Measurements from ENCODE around the gene NDUFS3. TPM values are rescaled to one million over a fixed set of nuclear protein-coding genes. Genes with fewer than 3 reads are reported as not detected.

The NDUFS3 gene
- total RNA-seq, 1 experiment from 2014 or later: 119 TPM

GRCh38 chr11:47628026-47628425 lies 49.2 kb downstream of the NDUFS3 start:
- DNase-seq: no peak
- ChIA-PET POLR2A (ENCODE audit: unreplicated experiment) (interaction anchor here (0.8 kb wide), 1 partner anchor 62 kb away, joined by 6 read pairs; no protein-coding TSS in a partner anchor), CTCF (no interaction called here)

GRCh38 chr11:47631473-47631872 lies 52.6 kb downstream of the NDUFS3 start:
- no peak for TF ChIP-seq CTCF (conservative IDR thresholded peaks at IDR 0.05)
- no peak for TF ChIP-seq EZH2 (IDR thresholded peaks at IDR 0.05; ENCODE audit: low read depth)
- no peaks in the 10 kb centered on the region for H3K4me1 ChIP-seq (replicated peaks; ENCODE audit: insufficient read depth)
- H3K27me3 ChIP-seq (ENCODE audit: insufficient read depth, low read depth): no peaks in the 10 kb centered on the region
- H2AFZ ChIP-seq: no peak overlapping the region
- no peak overlapping the region for H3K4me2 ChIP-seq
- POLR2A ChIA-PET (ENCODE audit: unreplicated experiment): no interaction called here
- H3K36me3 ChIP-seq (ENCODE audit: low read depth): peaks cover 28% of the 10 kb centered on the region
- no peaks in the 10 kb centered on the region for H3K79me2 ChIP-seq (ENCODE audit: low read depth)
- intact Hi-C loops (cut with micrococcal nuclease; ENCODE audit: unreplicated experiment): no loop called here
- no peak overlapping the region for H3K27ac ChIP-seq
- no peaks in the 10 kb centered on the region; the same call in 1 of the 2 replicates for H3F3A ChIP-seq (ENCODE audit: insufficient read depth, low read depth)
- no TSS peak for BruUV-seq (replicated peaks)
- H3K4me3 ChIP-seq: no peak overlapping the region
- H3K9me2 ChIP-seq (ENCODE audit: insufficient read depth): no peaks in the 10 kb centered on the region
- no peak for DNase-seq
- no peaks in the 10 kb centered on the region for H3K9me3 ChIP-seq (ENCODE audit: insufficient read depth, low read depth)
- CTCF ChIA-PET: no interaction called here
- H4K20me1 ChIP-seq (ENCODE audit: insufficient read depth): no peaks in the 10 kb centered on the region

More at GRCh38 chr11:47628026-47628425, 49.2 kb downstream of the NDUFS3 start:
- Histone ChIP-seq H3K4me1 (replicated peaks; ENCODE audit: insufficient read depth) (no peaks in the 10 kb centered on the region), H3K36me3 (ENCODE audit: low read depth) (peaks cover 19% of the 10 kb centered on the region), H3K27me3 (ENCODE audit: insufficient read depth, low read depth) (no peaks in the 10 kb centered on the region), H4K20me1 (ENCODE audit: insufficient read depth) (no peaks in the 10 kb centered on the region), H3F3A (ENCODE audit: insufficient read depth, low read depth) (peaks cover 3% of the 10 kb centered on the region; the same call in 1 of the 2 replicates), H3K9me2 (ENCODE audit: insufficient read depth) (no peaks in the 10 kb centered on the region), H3K4me2 (no peak overlapping the region), H3K79me2 (ENCODE audit: low read depth) (no peaks in the 10 kb centered on the region), H3K27ac (no peak overlapping the region), H3K9me3 (ENCODE audit: insufficient read depth, low read depth) (no peaks in the 10 kb centered on the region), H2AFZ (no peak overlapping the region), H3K4me3 (no peak overlapping the region)
- intact Hi-C loops (cut with micrococcal nuclease; ENCODE audit: unreplicated experiment): no loop called here
- TF ChIP-seq EZH2 (IDR thresholded peaks at IDR 0.05; ENCODE audit: low read depth) (no peak), CTCF (conservative IDR thresholded peaks at IDR 0.05) (no peak)
- no TSS peak for BruUV-seq (replicated peaks)

Other genes with a start within 250 kb of the NDUFS3 start
- not detected in 2 replicates for gene MYBPC3, start 226.4 kb upstream of the NDUFS3 start, total RNA-seq (2021)
- gene SPI1, start 200.5 kb upstream of the NDUFS3 start, total RNA-seq (2021): not detected in 2 replicates
- gene SLC39A13, start 170.5 kb upstream of the NDUFS3 start, total RNA-seq (2021): 28.8 and 32.3 TPM in 2 replicates
- 160 and 222 TPM in 2 replicates for gene PSMC3, start 152.6 kb upstream of the NDUFS3 start, total RNA-seq (2021)
- gene RAPSN, start 129.9 kb upstream of the NDUFS3 start, total RNA-seq (2021): 5.4 and 7.3 TPM in 2 replicates
- gene CELF1, start 25.9 kb upstream of the NDUFS3 start, total RNA-seq (2021): 115 and 165 TPM in 2 replicates
- 74.8 and 79.0 TPM in 2 replicates for gene PTPMT1, start 13.5 kb upstream of the NDUFS3 start, total RNA-seq (2021)
- 20.2 and 20.3 TPM in 2 replicates for gene KBTBD4, start 104 bp upstream of the NDUFS3 start, total RNA-seq (2021)
- not detected in 2 replicates for gene FAM180B, start 7.6 kb downstream of the NDUFS3 start, total RNA-seq (2021)
- gene C1QTNF4, start 15.3 kb downstream of the NDUFS3 start, total RNA-seq (2021): 0.22 and 0.63 TPM in 2 replicates
- gene MTCH2, start 63.5 kb downstream of the NDUFS3 start, total RNA-seq (2021): 147 and 167 TPM in 2 replicates
- gene AGBL2, start 136.3 kb downstream of the NDUFS3 start, total RNA-seq (2021): 13.1 and 21.9 TPM in 2 replicates
- gene FNBP4, start 188.3 kb downstream of the NDUFS3 start, total RNA-seq (2021): 101 and 121 TPM in 2 replicates